Fibroblast of villous mesenchyme (primary cell): ENCODE data around the gene MAPRE2. TPM values are rescaled to one million over a fixed set of nuclear protein-coding genes. Genes with fewer than 3 reads are reported as not detected.
A peak's percentile ranks its signal among the peaks of the same experiment; 100 is the strongest.

Experiments used
- DNase-seq: peaks from one replicate; pipeline ENCODE4 v3.0.0-alpha.2; 2010; ENCODE audit warnings: low read depth
- H3K4me3 ChIP-seq: 2 replicates; pipeline ENCODE4 v1.5.1; 2011; ENCODE audit warnings: low read depth, mild to moderate bottlenecking, low read length
- CTCF ChIP-seq: IDR thresholded peaks from 2 replicates; pipeline ENCODE4 v1.5.1; 2012; ENCODE audit warnings: low read depth, mild to moderate bottlenecking, low read length; ENCODE audit not compliant: insufficient read depth
- total RNA-seq: library from RNA; depleted of rRNA; stranded (reverse); fragments of >200 nt; gene quantifications from 2 replicates; pipeline ENCODE4 v1.2.3, GENCODE V29; 2012

MAPRE2 gene
- total RNA-seq, 1 donor = 18.6 TPM

- no peak for DNase-seq
- TF ChIP-seq CTCF = no peak
- no peak overlapping the region for H3K4me3 ChIP-seq
Observed at GRCh38 chr18:35075132-35075531, 33.9 kb downstream of the MAPRE2 start.

- DNase-seq = peak; percentile 52
- H3K4me3 ChIP-seq = no peak overlapping the region
- TF ChIP-seq CTCF = no peak
Observed at GRCh38 chr18:35076135-35076924, 35.1 kb downstream of the MAPRE2 start.

GRCh38 chr18:35077937-35078336, 36.7 kb downstream of the MAPRE2 start:
- DNase-seq = no peak
- no peak overlapping the region for H3K4me3 ChIP-seq
- no peak for TF ChIP-seq CTCF

GRCh38 chr18:35080058-35080457, 38.8 kb downstream of the MAPRE2 start:
- TF ChIP-seq CTCF = no peak
- no peak for DNase-seq
- H3K4me3 ChIP-seq = no peak overlapping the region

GRCh38 chr18:35083174-35083712, 42.0 kb downstream of the MAPRE2 start:
- DNase-seq = no peak
- no peak overlapping the region for H3K4me3 ChIP-seq
- no peak for TF ChIP-seq CTCF

- no peak for DNase-seq
- no peak for TF ChIP-seq CTCF
- no peak overlapping the region for H3K4me3 ChIP-seq
Observed at GRCh38 chr18:35084494-35085449, 43.6 kb downstream of the MAPRE2 start.
